HG02678 (cell line): ENCODE measurements around the gene SMG7.
A peak's percentile ranks its signal among the peaks of the same experiment; 100 is the strongest.

ENCODE experiments used
- ATAC-seq: cut with Tn5 transposase; IDR thresholded peaks from one replicate; pipeline ENCODE4 v1.9.1; 2021; ENCODE audit warnings: mild to moderate bottlenecking, moderate library complexity; ENCODE audit not compliant: unreplicated experiment

SMG7 gene

GRCh38 chr1:183553764-183554163 lies 81.5 kb downstream of the SMG7 start:
- no peak for ATAC-seq

DNA sequence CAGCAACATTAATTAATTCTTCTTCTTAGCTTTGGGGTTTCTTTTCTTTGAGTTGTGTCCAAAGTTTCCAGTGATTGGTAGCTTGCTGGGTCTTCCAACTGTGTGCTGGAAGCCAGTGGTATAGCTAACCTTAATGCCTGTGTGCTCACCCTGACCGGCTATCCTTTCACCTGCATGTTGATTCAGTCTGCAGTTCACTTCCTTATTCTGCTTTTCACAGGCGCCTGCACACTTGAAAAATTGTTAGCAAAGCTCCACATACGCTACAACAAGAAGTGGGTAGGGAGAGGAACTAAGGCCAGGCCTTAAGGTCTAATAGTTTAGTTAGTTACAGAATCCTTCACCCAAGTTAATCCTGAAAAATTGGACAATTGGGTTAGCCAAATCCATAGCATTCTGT lies 82.3 kb downstream of the SMG7 start:
- ATAC-seq: no peak

DNA sequence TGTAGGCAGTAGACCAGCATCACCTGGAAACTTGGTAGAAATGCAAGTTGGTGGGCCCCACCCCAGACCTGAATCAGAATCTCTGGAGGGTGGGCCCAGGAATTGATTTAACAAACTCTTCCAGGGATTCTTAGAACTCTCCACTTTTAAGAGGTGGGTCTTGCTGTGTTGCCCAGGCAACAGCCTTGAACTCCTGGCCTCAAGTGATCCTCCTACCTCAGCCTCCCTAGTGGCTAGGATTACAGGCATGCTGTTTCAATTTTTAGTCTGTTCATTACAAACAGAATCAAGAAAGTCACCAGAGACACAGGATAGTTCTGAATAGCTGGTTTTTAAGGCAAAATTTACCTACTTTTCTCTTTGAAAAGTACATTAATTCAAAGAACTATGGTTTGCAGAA lies 86.8 kb downstream of the SMG7 start:
- no peak for ATAC-seq

GRCh38 chr1:183562701-183563100 lies 90.4 kb downstream of the SMG7 start:
- no peak for ATAC-seq

- no peak for ATAC-seq
Observed at GRCh38 chr1:183565261-183565660, 93.0 kb downstream of the SMG7 start.

GRCh38 chr1:183566026-183566425 lies 93.7 kb downstream of the SMG7 start:
- no peak for ATAC-seq

DNA sequence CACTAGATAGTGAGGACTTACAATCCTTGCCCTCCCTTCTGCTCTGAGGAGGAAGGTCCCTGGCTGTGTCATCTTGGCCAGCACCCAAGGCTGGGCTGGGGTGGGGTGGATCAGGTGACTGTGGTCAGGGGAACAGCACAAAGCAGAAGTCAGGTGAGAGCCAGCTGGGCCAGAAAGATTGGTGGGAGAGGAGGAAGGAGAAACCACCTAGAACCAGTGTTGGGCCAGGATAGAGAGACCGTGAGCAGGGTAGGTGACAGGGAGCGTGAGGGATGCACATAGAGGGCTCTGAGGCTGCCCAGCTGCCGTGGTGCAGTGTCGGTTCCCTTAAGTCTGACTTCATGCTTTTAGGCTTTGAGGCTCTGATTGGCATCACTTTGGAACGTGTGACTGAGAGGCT lies 95.3 kb downstream of the SMG7 start:
- peak; percentile 76 for ATAC-seq

DNA sequence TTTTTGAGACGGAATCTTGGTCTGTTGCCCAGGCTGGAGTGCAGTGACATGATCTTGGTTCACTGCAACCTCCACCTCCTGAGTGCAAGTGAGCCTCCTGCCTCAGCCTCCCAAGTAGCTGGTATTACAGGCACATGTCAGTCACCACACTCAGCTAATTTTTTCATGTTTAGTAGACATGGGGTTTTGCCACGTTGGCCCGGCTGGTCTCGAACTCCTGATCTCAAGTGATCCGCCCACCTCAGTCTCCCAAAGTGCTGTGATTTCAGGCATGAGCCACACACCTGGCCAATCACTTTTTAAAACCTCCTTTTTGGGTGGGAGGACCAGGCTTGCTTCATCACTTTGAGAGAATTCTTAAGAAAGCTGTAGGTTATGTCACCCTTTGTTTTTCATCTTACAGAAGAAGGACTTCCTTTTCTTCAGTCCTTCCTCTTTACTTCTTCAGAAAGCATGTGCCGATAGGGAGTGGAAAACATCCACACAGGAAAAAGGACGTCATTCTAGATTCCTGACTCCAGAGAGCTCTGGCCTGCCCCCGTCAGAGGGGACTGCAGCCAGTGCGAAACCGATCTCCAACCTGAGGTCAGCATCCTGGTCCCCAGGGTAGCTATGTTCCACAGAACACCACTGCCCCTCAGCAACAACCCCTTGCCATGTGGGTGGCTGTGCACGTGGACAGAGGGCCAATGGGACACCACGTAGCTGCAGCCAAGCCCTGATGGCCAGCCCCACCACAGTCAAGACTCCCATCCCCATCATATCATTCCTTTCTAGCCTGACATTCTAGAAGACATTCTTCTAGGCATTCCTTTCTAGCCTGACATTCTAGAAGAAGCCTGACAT lies 96.1 kb downstream of the SMG7 start:
- no peak for ATAC-seq

DNA sequence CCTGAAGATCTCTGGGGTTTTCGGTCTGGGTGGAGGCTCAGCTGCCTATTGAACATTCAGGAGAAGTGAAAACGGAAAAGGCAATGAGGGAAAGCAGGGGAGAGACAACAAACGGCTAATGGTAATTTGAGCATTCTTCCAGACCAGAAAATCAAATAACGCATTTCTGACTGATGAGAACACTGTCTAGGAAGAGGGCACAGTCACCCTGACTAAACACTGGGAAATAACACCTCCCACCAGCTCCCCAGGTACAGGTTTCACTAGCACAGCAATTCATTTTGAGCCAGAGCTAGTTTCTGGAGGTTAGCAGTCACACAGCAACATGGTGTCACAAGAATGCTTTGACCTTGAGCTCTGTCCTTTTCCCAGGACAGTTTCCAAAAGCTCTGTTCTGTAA lies 96.8 kb downstream of the SMG7 start:
- no peak for ATAC-seq

- ATAC-seq: no peak
Observed at GRCh38 chr1:183569801-183570200, 97.5 kb downstream of the SMG7 start.

GRCh38 chr1:183570451-183570850 lies 98.2 kb downstream of the SMG7 start:
- no peak for ATAC-seq

GRCh38 chr1:183571678-183572268 lies 99.5 kb downstream of the SMG7 start:
- ATAC-seq: no peak

GRCh38 chr1:183572721-183573120 lies 100.4 kb downstream of the SMG7 start:
- ATAC-seq: no peak

DNA sequence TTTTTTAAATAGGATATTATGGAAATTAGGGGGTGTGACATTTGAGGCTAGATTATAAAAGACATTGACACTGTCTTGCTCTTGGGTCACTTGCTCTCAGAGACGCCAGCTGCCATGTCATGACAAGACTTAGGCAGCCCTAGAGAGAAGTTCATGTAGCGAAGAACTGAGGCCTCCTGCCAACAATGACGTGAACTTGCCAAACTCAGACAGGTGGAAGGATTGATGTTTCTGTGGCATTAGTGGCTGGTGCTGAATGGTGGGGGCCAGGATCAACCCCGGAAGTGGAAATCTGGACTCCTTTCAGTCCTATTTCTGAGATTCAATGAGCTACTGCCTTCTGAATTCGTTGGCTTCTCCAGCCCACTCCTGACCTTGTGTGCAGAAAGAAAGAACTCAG lies 103.3 kb downstream of the SMG7 start:
- no peak for ATAC-seq

GRCh38 chr1:183576537-183576936 lies 104.2 kb downstream of the SMG7 start:
- ATAC-seq: no peak

- ATAC-seq: no peak
Observed at GRCh38 chr1:183577897-183578465, 105.7 kb downstream of the SMG7 start.

DNA sequence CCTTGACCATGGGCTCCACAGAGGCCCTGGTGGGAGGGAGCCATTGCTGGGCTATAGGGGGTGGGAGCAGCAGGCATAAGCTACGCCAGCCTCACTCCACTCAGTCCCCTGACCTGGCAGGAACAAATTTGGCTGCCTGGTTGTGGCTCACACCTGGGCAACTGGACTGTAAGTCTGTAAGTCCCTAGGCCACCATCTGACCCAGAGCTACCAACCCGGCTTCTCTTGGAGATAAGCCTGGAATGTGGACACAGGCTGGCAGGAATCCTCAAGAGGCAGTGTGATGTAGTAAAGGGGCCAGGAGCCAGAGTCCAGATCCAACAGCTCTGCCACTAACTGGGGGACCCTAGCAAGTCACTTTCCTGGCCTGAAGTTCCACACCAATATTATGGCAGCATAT lies 106.6 kb downstream of the SMG7 start:
- no peak for ATAC-seq

DNA sequence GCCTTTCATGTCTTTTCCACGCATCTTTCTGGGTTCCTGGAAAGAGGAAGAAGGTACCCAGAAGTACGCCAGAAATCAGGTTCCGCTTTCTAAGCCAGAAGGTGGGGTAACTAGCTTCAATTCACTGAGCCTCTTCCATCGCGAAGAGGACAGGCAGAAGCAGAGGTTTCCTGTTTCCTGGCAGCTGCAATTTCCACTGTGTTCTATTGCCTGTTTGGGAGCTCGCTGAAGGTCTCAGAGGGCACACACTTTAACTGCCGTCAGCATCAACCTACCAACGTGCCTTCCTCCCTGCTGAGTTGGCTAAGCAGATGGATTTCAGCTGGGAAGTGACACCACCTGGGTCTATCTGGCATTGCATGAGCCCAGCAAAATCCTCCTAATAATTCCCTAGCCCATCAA lies 108.0 kb downstream of the SMG7 start:
- ATAC-seq: peak; percentile 49

DNA sequence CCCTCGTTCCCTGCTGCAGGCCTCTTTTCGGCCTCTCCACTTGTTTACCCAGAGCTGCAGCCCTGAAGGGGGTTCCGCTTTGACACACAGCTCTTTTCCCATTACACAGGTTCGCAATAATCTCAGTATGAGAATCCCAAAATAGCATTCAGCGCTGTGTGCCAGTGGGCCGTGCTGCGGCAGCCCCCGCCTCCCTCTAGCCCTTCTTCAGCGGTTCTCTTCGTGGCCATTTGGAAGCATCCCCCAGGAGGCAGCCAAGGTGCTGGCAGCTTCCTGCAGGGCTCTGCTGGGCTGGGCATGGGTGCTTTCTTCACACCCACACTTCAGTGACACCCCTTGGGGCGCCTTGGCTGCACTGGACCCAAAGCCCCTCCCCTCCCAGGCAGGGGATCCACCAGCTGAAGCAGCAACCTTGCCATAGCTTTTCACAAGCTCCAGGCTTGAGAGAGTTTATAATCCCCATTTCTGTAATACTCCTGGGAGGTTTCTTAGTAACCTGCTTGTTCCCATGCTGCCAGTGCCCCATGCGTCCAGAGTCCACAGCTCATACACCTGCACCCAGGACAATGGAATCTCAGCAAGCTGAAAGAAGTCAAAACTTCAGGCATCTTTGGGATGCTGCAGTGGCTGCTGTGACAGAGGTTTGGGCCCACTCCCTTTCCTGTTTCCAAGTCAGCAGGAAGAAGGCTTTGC lies 109.9 kb downstream of the SMG7 start:
- ATAC-seq: no peak

DNA sequence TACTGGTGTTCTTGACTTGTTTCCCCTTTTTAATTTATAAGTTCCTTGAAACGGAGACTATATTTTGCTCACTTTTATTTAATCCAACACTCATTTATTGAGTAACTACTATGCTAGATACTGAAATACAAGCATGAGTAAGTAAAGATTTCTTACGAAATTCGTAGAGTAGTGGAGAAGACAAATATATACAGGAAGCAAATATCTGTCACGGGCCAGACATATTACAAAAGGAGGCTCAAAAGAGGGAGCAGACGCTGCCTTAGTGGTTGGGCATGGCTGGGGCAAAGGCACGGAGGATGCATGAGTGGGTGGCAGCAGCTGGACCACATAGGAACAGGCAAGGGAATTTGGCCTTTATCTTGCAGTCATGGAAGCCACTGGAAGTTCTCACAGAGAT lies 111.2 kb downstream of the SMG7 start:
- no peak for ATAC-seq

- ATAC-seq: no peak
Observed at GRCh38 chr1:183584147-183584546, 111.8 kb downstream of the SMG7 start.

DNA sequence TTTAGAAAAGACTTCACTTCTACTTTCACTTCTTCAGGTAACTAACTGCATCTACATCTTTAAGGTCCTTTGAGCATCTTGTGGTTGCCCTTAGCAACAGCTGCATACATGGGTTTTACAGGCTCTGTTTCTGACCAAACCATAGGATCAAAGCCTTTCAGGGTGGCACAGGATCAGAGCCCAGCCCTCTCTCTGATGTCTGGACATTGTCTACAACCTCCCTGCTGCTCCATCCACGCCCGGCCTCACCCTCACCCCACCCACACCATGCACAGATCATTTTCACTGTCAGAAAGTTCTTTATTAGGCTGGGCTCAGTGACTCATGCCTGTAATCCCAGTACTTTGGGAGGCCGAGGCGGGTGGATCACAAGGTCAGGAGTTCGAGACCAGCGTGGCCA lies 112.7 kb downstream of the SMG7 start:
- ATAC-seq: no peak
